Neutrophil (primary cell): ENCODE results near the gene SI.
"Not testable (repeated sequence)": the region's sequence is repeated elsewhere in the genome, so short reads cannot be mapped to it uniquely, and the experiment has no call there.

Source experiments
- H3K27ac ChIP-seq: fragments of 200-600 bp; sonication (generic); 2 replicates; pipeline ENCODE4 v1.5.1; 2016; ENCODE audit warnings: mild to moderate bottlenecking, moderate library complexity
- H3K27me3 ChIP-seq: fragments of 200-600 bp; sonication (generic); 2 replicates; pipeline ENCODE4 v1.6.0; 2016; ENCODE audit warnings: mild to moderate bottlenecking
- H3K36me3 ChIP-seq: fragments of 200-600 bp; sonication (generic); 2 replicates; pipeline ENCODE4 v1.5.1; 2017
- H3K4me1 ChIP-seq, 2 experiments: fragments of 200-600 bp in 1 of 2; sonication (generic) in 1 of 2; 1 replicate in 1 of 2; 2 replicates in 1 of 2; pipeline versions ENCODE4 v1.5.1 to v1.6.1; 2013 to 2016; ENCODE audit warnings: low read depth in 1 of 2, low read length in 1 of 2, mild to moderate bottlenecking in 1 of 2, moderate library complexity in 1 of 2; ENCODE audit not compliant: control insufficient read depth in 1 of 2, insufficient read depth in 1 of 2
- H3K4me3 ChIP-seq, 2 experiments: fragments of 200-600 bp in 1 of 2; sonication (generic) in 1 of 2; 1 replicate in 1 of 2; 2 replicates in 1 of 2; pipeline ENCODE4 v1.5.1; 2013 to 2016; ENCODE audit warnings: low read depth in 1 of 2, low read length in 1 of 2, mild to moderate bottlenecking in 1 of 2, moderate library complexity in 1 of 2
- H3K9me3 ChIP-seq: fragments of 200-600 bp; sonication (generic); 2 replicates; pipeline ENCODE4 v1.5.1; 2016
- TF ChIP-seq, protein P1 (sequence below): fragments of 200-600 bp; sonication (generic); IDR thresholded peaks from 2 replicates; pipeline ENCODE4 v1.5.1; 2016; ENCODE audit warnings: antibody characterized with exemption

The SI gene

DNA sequence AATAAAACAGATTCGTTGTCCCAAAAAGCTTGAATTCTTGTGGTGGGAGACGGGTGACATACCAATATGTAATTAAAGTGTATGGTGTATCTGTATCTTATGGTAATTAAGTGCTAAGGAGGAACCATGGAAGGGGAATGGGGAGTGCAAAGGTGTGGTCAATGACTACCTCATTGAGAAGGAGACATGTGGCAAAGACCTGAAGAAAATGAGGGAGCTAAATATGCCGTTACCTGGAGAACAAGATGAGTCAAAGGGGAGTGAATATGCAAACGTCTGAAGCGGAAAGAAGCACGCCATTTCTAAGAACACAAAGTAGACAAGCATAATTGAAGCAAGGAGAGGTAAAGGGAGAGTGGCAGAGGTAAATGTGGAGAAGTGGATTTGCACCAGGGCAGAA is 115.7 kb downstream of the SI start:
- no peaks in the 10 kb centered on the region for H3K9me3 ChIP-seq
- H3K36me3 ChIP-seq = no peaks in the 10 kb centered on the region
- no peaks in the 10 kb centered on the region for H3K27me3 ChIP-seq
- no peak overlapping the region for H3K27ac ChIP-seq
- H3K4me1 ChIP-seq = no peaks in the 10 kb centered on the region
- no peak overlapping the region for H3K4me3 ChIP-seq
- TF ChIP-seq, protein P1, sequence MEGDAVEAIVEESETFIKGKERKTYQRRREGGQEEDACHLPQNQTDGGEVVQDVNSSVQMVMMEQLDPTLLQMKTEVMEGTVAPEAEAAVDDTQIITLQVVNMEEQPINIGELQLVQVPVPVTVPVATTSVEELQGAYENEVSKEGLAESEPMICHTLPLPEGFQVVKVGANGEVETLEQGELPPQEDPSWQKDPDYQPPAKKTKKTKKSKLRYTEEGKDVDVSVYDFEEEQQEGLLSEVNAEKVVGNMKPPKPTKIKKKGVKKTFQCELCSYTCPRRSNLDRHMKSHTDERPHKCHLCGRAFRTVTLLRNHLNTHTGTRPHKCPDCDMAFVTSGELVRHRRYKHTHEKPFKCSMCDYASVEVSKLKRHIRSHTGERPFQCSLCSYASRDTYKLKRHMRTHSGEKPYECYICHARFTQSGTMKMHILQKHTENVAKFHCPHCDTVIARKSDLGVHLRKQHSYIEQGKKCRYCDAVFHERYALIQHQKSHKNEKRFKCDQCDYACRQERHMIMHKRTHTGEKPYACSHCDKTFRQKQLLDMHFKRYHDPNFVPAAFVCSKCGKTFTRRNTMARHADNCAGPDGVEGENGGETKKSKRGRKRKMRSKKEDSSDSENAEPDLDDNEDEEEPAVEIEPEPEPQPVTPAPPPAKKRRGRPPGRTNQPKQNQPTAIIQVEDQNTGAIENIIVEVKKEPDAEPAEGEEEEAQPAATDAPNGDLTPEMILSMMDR = no peak

DNA sequence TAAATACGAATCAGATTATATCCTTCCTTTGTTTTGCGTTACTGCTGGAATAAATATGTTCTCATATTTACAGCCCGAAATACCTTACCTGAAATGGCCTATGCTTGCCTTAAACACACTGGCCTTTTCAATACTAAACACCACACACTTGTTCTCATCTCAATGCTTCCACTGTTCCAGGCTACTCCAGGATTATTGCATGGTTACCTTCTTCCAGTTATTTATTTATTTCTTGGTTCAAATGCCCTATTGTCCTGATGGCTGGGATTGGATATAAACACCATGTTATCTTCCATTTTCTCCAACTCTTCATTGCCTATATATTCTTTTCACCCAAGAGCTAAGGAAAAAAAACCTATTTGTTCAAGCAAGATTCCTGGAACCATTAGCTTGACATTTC is 125.3 kb downstream of the SI start:
- H3K9me3 ChIP-seq = no peaks in the 10 kb centered on the region
- H3K27me3 ChIP-seq = no peaks in the 10 kb centered on the region
- H3K4me1 ChIP-seq = no peaks in the 10 kb centered on the region
- H3K27ac ChIP-seq = no peak overlapping the region
- no peak overlapping the region for H3K4me3 ChIP-seq
- H3K36me3 ChIP-seq = no peaks in the 10 kb centered on the region
- TF ChIP-seq, protein P1 = no peak

DNA sequence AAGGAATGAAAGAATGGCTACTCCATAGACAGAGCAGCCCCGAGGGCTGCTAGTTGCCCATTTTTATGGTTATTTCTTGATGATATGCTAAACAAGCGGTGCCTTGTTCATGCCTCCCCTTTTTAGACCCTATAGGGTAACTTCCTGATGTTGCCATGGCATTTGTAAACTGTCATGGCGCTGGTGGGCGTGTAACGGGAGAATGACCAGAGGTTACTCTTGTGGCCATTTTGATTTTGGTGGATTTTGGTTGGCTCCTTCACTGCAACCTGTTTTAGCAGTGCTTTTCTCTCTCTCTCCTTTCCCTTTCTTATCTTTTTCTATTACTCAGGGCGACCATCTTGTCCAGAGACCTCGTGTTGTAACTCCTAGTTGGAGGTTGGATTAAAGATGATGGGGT is 126.9 kb downstream of the SI start:
- H3K27me3 ChIP-seq, H3K9me3 ChIP-seq, H3K36me3 ChIP-seq: not testable (repeated sequence)

DNA sequence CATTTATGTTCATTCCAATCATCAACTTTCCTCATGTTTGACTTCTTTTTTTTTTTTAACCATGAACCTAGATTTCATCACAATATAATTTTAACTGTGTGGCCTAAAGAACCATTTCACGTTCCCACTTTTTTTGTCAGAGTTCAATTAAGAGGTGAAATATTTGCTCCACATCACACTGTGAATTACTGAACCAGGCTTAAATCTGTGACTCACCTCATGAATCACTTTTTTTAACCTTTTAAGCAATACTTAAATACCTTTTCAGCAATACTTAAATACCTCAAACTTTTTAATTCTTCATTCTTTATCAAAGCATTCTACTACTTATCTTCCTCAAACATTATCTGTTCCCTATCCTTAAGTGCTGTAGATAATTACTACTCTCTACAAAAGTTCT is 137.6 kb downstream of the SI start:
- Histone ChIP-seq H3K36me3 (no peaks in the 10 kb centered on the region), H3K9me3 (no peaks in the 10 kb centered on the region), H3K4me3 (no peak overlapping the region), H3K27me3 (no peaks in the 10 kb centered on the region), H3K27ac (no peak overlapping the region), H3K4me1 (no peaks in the 10 kb centered on the region)
- TF ChIP-seq, protein P1 = no peak

More for the DNA sequence above, 126.9 kb downstream of the SI start:
- not testable (repeated sequence) for H3K27ac ChIP-seq, H3K4me1 ChIP-seq, H3K4me3 ChIP-seq

- no peaks in the 10 kb centered on the region for H3K4me1 ChIP-seq
- TF ChIP-seq, protein P1 = no peak
- no peak overlapping the region for H3K27ac ChIP-seq
- no peaks in the 10 kb centered on the region for H3K27me3 ChIP-seq
- no peaks in the 10 kb centered on the region for H3K9me3 ChIP-seq
- no peaks in the 10 kb centered on the region for H3K36me3 ChIP-seq
- H3K4me3 ChIP-seq = no peak overlapping the region
These were observed 148.7 kb downstream of the SI start for GRCh38 chr3:164929642-164930041.
